Upper lobe of left lung (tissue), 4 donors: ENCODE measurements around the gene ZNF629.

Experiments
- CTCF ChIP-seq, 6 experiments: fragments of 450-650 bp in 4 of 6; fragments of 200-600 bp in 2 of 6; sonication (generic) in 2 of 6; IDR thresholded peaks; one replicate each; pipeline ENCODE4 v1.5.1; 2016 to 2019; ENCODE audit warnings: antibody characterized with exemption in 6 of 6
- POLR2A ChIP-seq, 4 donors: fragments of 450-650 bp; IDR thresholded peaks; one replicate each; pipeline ENCODE4 v1.5.1; 2016 to 2017; ENCODE audit warnings: antibody characterized with exemption in 4 of 4, mild to moderate bottlenecking in 2 of 4

DNA sequence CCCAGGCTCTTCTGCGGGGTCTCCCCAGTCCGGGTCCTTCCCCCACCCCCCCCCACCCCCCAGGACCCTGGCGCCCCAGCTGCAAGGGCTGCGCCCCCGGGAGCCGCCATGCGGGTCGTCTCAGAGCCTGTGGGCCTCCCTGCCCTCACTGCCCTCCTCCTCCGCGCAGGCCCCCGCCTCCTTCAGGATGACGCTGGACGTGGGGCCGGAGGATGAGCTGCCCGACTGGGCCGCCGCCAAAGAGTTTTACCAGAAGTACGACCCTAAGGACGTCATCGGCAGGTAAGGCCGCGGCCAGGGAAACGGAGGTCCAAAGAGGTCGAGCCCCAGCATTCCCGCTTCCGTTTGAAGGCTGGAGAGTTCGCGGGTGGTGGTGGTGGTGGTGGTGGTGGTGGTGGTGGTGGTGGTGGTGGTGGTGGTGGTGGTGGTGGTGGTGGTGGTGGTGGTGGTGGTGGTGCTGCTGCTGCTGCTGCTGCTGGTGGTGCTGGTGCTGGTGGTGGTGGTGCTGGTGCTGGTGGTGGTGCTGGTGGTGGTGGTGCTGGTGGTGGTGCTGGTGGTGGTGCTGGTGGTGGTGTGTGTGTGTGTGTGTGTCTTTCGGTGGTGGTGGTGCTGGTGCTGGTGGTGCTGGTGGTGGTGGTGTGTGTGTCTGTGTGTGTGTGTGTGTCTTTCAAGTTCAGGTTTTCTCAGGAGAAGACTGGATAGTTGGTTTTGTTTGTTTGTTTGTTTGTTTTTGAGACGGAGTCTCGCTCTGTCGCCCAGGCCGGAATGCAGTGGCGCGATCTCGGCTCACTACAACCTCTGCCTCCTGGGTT is 38.2 kb downstream of the ZNF629 start:
- TF ChIP-seq CTCF (IDR thresholded peaks at IDR 0.05): no peak
- no peak for TF ChIP-seq POLR2A (IDR thresholded peaks at IDR 0.05)
